Erythroblast (primary cell): ENCODE measurements around the gene DEPDC7.
"Not testable (repeated sequence)": the region's sequence is repeated elsewhere in the genome, so short reads cannot be mapped to it uniquely, and the experiment has no call there.

ENCODE experiments used
- GATA1 ChIP-seq: IDR thresholded peaks from 2 replicates; pipeline ENCODE4 v1.6.1; 2011; ENCODE audit warnings: low read depth, mild to moderate bottlenecking, control low read depth, low read length, moderate library complexity
- POLR2A ChIP-seq: IDR thresholded peaks from 2 replicates; pipeline ENCODE4 v1.6.1; 2011; ENCODE audit warnings: mild to moderate bottlenecking, low read length

- TF ChIP-seq POLR2A, GATA1: not testable (repeated sequence)
These were observed 33.0 kb downstream of the DEPDC7 start for GRCh38 chr11:33048701-33049100.
